GM18507 (cell line): Measurements from ENCODE around the gene DDX51.

Experiments
- DNase-seq: peaks from one replicate; pipeline ENCODE4 v3.0.0; 2011; ENCODE audit warnings: low read depth; ENCODE audit not compliant: insufficient read length; ENCODE audit errors: extremely low spot score
- FAIRE-seq: peaks from 2 replicates; lab custom pipeline; 2011; peaks lifted over from hg19 to GRCh38; lab: Jason Lieb, UNC

The DDX51 gene

GRCh38 chr12:132100306-132101065 lies 43.6 kb downstream of the DDX51 start:
- no peak for DNase-seq
- FAIRE-seq = no peak

DNA sequence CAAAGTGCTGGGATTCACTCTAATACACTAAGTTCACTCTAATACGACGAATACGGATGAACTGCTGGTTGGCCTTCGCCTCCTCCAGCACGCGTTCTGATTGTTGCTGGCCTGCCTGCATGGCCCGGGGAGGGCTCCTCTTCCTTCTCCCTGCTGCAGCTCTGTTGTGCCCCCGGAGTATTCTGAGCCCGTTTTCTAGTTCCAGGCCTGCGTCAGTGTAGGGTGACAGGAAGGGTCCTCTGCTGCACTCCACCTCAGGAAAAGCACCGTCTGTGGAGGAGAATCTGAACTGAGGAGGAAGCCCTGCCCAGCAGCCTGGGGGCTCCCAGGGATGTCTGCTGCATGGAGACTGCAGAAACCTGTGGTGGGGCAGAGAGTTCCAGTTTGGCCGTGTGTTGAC lies 44.4 kb downstream of the DDX51 start:
- FAIRE-seq = no peak

DNA sequence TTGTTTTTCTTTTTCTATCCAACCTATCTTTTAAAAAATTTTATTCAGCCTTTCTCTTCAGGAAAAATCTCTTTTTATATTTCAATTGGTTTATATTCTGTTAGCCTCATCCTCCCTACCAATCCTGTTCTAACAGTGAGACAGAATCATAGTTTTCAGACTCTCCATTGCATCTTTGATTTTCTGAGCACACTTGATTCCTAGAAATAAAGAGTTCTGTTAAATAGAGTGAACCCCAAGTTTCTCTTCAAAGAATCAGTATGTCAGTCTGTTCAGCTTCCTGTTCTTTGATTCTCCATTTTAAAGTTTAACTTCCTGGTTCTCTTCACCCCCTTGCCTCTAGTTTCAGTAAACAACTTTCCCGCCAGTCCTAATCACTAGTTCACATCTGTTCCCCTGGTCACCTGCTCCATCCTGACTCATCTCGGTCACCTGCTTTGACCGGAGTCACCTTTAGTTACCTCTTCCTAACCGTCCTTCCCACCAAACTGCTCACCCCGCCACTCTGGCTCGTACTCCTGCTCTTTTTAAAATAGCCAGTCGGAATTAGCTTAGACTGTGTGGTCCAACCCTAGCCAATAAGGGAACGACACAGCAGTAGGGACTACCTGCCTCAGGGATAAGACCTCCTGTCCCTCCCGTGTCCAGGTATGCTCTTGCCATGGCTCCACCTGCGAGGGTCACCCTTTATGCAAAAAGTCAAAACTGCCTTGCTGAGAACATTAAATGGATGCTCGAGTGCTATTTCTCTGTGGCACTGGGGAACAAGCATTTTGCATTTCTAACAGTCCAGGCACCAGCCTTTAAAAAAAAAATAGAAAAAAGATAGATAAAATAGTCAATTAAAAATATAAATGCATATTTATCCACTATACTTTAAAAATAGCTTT lies 48.4 kb downstream of the DDX51 start:
- DNase-seq (no peak), FAIRE-seq (no peak)

More for the DNA sequence above, 44.4 kb downstream of the DDX51 start:
- no peak for DNase-seq

- DNase-seq = no peak
Measured at GRCh38 chr12:132094269-132094891, 49.7 kb downstream of the DDX51 start.

GRCh38 chr12:132089407-132089910 lies 54.7 kb downstream of the DDX51 start:
- no peak for FAIRE-seq
- DNase-seq = no peak

More at GRCh38 chr12:132094269-132094891, 49.7 kb downstream of the DDX51 start:
- no peak for FAIRE-seq
